Fibroblast of pulmonary artery (primary cell): ENCODE results near the gene KPNA3.
"Not testable (repeated sequence)": the region's sequence is repeated elsewhere in the genome, so short reads cannot be mapped to it uniquely, and the experiment has no call there.

Source experiments
- DNase-seq: peaks from one replicate; pipeline ENCODE4 v3.0.0-alpha.2; 2010; ENCODE audit warnings: low read depth
- H3K4me3 ChIP-seq: replicated peaks from 2 replicates; pipeline ENCODE4 v1.5.1; 2011; ENCODE audit warnings: low read depth, mild to moderate bottlenecking, control low read depth, low read length, moderate library complexity
- TF ChIP-seq, protein P1 (sequence below): IDR thresholded peaks from 2 replicates; pipeline ENCODE4 v1.5.1; 2011; ENCODE audit warnings: mild to moderate bottlenecking, control low read depth, low read length, inconsistent platforms; ENCODE audit errors: missing control alignments

KPNA3 gene

DNA sequence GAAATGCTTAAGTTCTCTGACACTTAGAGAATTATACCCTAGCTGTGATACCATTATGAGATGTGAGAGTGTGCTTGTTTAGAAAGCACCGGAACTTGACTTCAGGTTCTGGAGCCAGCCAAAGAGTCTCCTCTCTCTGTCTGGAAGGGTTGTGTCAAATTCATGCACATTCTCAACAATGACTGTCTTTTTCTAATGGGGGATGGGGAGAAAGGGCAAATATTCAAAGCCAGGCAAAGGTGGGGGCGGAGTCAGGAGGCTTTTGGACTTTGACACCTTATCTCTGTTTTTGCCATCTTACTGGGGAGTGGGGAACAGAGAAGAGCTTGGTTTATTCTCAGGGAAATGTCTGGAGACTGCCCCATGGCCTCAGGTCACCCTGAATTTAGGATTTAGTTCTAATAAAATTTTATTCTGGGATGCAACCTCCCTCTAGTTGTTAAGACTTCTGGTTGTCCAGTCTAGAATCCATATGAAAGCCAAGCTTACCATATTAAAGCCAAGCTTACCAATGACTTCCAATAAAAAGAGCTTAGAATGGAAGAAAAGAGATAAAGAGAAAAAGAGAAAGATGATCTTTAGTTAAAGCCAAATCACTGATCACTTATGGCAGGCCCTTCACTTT, 28.2 kb upstream of the KPNA3 start:
- no peak overlapping the region for H3K4me3 ChIP-seq
- TF ChIP-seq, protein P1, sequence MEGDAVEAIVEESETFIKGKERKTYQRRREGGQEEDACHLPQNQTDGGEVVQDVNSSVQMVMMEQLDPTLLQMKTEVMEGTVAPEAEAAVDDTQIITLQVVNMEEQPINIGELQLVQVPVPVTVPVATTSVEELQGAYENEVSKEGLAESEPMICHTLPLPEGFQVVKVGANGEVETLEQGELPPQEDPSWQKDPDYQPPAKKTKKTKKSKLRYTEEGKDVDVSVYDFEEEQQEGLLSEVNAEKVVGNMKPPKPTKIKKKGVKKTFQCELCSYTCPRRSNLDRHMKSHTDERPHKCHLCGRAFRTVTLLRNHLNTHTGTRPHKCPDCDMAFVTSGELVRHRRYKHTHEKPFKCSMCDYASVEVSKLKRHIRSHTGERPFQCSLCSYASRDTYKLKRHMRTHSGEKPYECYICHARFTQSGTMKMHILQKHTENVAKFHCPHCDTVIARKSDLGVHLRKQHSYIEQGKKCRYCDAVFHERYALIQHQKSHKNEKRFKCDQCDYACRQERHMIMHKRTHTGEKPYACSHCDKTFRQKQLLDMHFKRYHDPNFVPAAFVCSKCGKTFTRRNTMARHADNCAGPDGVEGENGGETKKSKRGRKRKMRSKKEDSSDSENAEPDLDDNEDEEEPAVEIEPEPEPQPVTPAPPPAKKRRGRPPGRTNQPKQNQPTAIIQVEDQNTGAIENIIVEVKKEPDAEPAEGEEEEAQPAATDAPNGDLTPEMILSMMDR, result no peak
- no peak for DNase-seq

DNA sequence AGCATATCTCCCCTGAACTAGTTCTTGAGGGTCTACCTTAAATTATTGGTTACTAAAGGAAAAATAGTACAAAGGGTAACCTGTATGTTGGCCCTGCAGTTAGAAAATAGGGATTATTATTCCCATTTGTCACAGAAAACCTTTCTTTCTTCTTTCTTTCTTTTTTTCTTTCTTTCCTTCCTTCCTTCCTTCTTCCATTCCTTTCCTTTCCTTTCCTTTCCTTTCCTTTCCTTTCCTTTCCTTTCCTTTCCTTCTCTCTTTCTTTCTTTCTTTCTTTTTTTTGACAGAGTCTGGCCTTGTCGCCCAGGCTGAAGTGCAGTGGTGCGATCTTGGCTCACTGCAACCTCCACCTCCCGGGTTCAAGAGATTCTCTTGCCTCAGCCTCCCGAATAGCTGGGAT, 23.6 kb upstream of the KPNA3 start:
- not testable (repeated sequence) for H3K4me3 ChIP-seq, DNase-seq

DNA sequence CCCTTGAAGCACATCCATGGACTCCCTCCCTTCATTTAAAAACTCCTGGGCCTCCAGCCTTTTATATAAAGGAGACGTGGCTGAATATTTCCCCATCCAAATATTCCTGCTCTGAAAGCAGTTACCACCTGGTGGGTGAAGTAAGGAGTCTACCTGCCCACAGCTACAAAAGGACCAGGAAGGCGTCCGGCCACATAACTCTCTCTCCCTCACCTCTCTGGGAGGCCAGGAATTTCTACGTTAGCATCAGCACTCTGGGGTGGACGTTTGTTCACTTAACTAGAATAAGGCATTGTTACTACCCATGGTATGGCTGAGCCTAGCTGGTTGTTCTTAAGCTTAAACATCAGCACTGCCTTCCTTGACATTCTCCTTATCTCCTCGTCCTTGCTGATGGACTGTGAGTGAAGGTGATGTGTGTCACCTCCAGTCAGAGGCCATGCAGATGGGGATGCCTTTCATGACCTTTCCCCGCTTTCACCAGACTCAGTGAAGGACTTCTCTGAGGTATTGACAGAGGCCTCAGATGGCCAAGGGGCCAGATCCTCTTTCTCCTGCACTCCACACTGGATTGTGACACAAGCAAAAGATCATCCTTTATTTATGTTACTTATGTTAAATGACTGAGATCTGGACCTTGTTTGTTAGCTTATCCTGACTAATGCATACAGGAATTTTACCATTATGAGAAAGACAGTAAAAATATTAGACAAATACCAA, 22.2 kb upstream of the KPNA3 start:
- TF ChIP-seq, protein P1, result no peak
- DNase-seq, result no peak
- no peak overlapping the region for H3K4me3 ChIP-seq

DNA sequence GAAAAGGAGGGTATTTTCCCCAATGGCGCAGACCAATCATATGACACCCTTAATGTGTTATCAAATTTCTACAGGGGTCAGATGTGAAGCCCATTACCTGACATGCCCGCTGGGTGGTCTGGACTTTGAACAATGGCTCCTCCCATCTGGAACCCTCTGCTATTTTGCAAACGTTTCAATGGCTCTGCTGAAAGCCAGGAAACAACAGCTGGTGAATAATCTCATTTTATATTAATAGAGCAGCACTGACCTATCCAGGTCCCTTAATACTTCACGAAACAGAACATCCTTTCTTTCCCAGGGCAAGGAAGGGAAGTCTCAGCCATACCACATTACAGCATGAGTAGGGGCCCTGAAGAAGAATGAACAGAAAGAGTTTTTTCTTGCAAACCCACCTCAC, 20.3 kb upstream of the KPNA3 start:
- no peak overlapping the region for H3K4me3 ChIP-seq
- no peak for DNase-seq
- TF ChIP-seq, protein P1, result no peak

DNA sequence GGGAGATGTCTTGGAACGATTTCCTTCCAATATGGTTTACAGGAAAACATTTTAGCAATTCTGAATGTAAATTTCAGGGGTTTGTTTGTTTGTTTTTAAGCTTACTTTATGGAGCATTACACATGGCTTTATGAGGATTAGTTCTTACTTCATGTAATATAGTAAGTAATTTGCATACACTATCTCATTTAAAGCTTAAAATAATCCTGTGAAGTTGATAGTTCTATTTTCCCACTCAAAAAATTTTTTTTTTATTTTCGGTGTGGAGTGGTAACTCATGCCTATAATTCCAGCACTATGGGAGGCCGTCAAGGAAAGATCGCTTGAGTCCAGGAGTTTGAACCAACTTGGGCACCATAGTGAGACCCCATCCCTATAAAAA, 19.0 kb upstream of the KPNA3 start:
- H3K4me3 ChIP-seq, result no peak overlapping the region
- DNase-seq, result no peak
- TF ChIP-seq, protein P1, result no peak

DNA sequence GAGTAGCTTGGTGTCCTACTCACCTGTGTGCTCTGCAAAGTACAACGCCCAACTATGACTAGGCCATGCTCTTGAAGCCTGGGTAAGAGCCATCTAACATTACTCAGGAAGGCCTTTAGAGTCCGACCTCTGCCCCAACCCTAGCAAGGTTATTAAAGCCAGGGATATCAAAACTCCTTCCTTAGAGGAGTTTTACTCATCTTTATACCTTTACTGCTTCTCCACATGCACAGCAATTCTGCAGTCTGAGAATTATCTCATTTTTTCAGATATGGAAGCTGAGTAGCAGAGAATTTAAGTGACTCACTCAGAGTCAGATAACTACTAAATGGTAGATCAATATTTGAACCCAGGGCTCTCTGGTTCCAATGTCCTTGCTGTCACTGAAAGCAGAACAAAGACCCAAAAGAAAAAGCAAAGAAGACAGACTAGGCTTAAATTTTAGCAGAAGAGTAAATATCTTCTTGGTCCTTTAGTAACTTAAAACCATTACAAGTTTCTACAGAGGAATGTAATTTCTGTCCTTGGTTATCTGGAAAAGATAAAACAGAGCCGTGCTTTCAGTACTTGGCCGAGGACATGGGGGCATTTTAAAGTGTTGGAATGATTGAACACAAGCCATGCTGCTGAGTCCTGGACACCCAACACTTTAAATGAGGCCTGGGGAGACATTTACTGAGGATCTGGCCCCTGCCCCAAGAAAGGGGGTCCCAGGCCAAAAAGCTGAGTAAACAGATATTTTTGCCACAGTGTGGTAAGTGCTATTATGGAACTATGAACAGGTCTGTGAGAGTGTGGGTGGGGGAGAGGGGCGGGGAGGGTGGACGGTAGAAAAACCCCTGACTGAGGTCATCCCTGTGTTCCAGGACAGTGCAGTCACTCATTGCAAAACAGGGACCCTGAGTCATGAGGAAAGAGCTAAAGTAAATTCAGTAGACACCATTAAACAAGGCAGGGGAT, 18.4 kb upstream of the KPNA3 start:
- peak; percentile 71 for DNase-seq
- TF ChIP-seq, protein P1, result no peak
- H3K4me3 ChIP-seq, result no peak overlapping the region

DNA sequence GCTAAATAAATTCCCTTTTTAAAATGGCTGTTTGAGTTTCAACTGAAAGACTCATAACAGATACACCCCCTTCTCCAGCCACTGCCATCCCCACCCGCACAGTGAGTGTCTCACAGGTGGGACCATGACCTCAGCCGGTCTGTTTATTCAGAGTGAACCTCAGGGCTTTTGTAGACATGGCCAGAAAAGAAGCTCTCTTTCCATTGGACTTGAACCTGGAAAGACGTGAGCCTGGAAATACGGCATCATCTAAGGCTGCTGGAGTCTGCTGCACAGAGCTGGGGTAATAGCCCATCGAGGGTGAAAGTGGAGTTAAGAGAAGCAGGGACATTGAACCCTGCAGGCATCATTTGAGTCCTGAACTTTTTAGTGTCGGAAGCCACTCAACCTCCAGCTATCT, 15.2 kb upstream of the KPNA3 start:
- no peak overlapping the region for H3K4me3 ChIP-seq
- TF ChIP-seq, protein P1, result no peak
- DNase-seq, result no peak
